Activated CD8-positive, alpha-beta memory T cell treated with anti-CD3 and anti-CD28 coated beads for 4 hours (primary cell): Measurements from ENCODE around the gene FAF2.
"Not testable (repeated sequence)": the region's sequence is repeated elsewhere in the genome, so short reads cannot be mapped to it uniquely, and the experiment has no call there.

Experiments
- DNase-seq, 2 donors: peaks; one replicate each; pipeline ENCODE4 v3.0.0-alpha.2; 2020; ENCODE audit warnings: low read depth in 2 of 2

Gene FAF2

DNA sequence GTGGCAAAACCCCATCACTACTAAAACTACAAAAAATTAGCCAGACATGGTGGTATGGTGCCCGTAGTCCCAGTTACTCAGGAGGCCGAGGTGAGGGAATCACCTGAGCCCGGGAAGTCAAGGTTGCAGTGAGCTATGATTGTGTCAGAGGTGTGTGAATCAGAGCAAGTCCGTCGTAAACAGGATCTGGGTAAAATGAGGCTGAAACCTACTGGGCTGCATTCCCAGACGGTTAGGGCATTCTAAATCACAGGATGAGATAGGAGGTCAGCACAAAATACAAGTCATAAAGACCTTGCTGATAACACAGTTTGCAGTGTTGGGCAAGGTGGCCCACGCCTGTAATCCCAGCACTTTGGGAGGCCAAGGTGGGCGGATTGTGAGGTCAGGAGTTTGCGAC is 29.9 kb upstream of the FAF2 start:
- no peak for DNase-seq

DNA sequence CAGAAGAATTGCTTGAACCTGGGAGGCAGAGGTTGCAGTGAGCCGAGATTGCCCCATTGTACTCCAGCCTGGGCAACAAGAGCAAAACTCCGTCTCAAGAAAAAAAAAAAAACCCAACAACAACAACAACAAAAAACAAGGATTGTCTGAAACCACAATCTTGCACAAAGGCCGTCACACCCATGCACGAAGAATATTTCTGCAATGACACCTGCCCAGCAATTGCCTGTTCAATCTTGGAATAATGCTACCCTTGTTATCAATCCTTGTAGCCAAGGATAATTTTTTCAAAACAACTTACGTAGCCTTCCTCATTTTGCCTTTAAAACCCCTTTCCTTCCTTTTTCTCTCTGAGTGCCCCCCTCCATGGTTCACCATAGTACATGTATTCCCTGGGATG is 28.1 kb upstream of the FAF2 start:
- DNase-seq, result no peak

DNA sequence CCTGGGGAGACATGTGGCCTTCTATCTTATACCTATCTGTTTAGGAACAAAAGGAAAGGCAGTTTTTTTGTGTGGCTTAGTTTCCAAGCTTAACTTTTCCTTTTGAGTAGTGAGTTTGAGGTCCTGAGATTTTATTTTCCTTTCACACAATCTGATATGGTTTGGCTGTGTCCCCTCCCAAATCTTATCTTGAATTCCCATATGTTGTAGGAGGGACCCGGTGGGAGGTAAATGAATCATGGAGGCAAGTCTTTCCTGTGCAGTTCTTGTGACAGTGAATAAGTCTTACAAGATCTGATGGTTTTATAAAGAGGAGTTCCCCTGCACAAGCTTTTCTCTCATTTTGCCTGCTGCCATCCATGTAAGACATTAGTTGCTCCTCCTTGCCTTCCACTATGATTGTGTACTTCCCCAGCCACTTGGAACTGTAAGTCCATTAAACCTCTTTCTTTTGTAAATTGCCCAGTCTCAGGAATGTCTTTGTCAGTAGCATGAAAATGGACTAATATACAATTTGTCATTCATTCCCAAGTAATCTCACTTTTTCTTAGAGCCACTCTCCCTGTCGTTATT is 27.1 kb upstream of the FAF2 start:
- DNase-seq, result no peak

DNA sequence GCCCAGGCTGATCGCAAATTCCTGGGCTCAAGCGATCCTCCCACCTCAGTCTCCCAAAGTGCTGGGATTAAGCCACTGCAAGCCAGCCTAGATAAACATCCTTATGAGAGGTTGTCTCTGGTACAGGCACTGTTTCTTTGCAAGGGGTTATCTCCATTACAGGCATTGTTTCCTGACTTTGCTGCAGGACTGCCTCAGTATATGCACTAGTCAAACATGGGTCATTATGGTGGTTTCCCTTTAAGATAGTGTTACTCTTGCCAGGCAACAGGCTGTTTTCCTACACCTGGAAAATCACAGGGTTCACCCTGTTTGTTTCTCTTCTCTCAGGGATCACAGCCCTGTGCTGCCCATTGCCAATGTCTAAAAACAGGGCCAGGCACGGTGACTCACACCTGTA is 24.0 kb upstream of the FAF2 start:
- DNase-seq, result no peak

DNA sequence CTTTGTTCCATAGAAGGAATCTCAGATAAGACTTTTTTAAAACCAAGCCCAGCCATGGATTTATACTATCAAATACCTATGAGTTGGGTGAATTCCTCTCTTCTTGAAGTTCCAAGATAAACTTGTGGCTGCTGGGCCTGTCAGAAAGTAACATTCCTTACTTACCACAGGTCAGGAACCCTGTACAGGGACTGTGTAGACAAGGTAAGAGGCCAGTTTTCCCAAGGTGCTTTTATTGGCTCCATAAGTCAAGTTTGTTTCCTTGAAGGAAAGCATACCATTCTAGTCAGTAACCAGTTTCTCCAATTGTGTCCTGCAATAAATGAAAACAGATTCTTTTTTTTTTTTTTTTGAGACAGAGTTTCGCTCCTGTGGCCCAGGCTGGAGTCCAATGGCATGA is 23.0 kb upstream of the FAF2 start:
- no peak for DNase-seq

DNA sequence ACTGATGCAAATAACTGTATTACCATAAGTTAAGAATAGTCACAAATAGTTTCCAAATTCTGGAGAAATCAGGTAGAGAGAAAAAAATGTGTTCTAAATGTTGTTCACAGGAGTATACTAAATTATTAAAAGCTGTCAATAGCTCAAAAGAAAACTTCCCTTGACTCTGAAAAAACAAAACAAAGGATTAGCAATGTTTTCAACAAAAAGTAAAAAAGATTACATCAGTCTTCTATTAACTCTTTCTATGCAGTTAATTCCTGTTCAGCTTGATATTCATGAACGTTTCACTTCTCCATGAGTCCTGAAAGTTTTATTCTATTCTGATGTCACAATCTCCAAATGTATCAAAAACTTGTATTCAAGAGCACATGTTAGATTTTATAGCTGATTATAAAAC is 22.4 kb upstream of the FAF2 start:
- no peak for DNase-seq

DNA sequence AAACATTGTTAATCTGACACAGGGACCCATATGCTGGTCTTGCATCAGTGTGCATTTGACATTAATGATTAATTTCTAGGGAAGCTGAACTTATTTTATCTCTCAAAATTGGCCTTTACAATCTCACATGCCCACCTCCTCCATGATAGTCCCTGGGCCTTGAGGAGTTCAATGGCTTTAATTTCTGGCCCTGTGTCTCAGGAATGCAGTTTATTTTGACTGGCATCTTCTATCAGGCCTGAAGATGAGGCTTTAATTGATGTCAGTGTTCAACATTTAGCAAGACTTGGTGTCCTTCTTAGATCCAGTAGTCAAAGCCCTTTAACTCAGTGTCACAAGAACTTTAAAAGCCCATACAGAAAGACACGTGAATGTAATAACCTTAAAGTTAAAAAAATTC is 21.3 kb upstream of the FAF2 start:
- DNase-seq, result no peak

DNA sequence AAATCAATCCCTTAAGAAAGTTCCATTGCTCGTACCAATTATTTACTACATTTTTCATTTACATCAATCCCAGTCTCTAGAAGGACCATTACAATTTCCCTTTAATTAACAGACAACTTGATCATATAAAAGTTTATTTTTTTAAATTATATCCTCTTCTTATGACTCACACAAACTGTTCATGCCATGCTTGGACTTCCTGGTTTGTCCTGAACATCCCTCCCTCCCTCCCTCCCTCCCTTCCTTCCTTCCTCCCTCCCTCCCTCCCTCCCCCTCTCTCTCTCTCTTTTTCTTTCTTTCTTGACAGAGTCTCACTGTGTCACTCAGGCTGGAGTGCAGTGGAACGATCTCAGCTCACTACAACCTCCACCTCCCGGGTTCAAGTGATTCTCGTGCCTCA is 20.2 kb upstream of the FAF2 start:
- DNase-seq, result no peak

DNA sequence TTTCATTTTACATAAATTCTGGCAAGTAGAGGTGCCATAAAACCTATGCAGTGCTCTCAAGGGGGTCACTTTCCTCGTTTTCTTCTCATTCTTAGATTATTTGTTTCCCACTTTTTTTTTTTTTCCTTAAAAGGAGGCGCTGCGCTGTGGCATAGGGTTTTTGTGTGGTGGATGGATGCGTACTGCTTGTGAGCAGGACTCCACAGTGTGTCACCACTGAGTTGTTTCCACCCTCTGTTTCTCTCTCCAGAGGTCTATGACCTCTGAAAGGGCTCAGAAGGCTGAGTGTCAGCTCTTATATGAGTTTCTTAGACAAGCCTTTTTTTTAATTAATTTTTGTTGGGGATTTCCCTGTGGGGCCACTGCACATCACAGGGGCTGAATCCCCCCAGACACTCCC is 18.2 kb upstream of the FAF2 start:
- DNase-seq, result no peak

DNA sequence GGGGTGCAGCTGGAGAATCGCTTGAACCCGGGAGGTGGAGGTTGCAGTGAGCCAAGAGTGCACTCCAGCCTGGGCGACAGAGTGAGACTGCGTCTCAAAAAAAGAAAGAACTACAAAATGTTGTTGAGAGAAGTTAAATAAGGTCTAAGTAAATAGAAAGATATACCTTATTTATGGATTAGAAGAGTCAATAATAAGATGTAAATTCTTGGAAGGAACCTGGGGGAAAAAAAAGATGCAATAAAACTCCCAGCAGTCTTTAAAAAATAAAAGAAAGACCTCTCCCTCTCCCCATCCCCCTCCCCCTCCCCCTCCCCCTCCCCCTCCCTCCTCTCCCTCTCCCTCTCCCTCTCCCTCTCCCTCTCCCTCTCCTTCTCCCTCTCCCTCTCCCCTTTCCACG is 15.5 kb upstream of the FAF2 start:
- DNase-seq, result no peak

DNA sequence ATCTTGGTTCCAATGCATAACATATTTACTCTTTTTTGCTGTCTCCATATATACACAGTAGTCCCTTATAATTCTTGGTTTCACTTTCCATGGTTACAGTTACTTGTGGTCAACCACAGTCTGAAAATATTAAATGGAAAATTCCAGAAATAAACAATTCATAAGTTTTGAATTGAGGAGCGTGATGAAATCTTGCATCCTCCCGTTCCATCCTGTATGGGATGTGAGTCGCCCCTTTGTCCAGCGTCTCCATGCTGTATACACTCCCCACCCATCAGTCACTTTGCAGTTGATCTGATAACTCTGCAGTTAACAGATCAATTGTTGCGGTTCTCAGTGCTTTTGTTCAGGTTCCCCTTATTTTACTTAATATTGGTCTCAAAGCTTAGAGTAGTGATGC is 11.5 kb upstream of the FAF2 start:
- no peak for DNase-seq

DNA sequence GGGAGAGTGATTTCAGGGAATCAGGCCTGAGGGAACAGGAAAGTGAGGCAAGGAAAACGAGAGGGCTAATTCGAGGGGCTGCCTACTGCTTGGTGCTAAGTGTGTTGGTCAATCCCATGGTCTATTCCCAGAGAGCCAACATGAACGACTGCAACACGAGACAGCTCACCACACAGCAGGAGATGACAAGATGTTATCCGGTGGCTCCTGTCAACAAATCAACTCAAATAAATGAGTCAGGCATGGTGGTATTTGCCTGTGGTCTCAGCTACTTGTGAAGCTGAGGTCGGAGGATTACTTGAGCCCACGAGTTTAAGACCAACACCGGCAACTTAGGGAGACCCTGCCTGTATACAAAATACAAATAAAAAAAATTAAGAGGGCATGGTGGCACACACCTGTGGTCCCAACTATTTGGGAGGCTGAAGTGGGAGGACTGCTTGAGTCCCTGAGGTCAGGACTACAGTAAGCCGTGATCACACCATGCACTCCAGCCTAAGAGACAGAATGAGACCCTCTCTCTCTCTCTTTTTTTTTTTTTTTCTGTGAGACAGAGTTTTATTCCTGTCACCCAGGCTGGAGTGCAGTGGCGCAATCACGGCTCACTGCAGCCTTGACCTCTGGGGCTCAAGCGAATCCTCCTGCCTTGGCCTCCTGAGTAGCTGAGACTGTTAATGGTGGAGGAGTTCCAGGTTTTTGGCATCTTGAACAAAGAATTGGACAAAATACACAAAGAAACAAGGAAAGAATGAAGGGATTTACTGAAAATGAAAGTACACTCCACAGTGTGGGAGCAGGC is 9.0 kb upstream of the FAF2 start:
- no peak for DNase-seq

DNA sequence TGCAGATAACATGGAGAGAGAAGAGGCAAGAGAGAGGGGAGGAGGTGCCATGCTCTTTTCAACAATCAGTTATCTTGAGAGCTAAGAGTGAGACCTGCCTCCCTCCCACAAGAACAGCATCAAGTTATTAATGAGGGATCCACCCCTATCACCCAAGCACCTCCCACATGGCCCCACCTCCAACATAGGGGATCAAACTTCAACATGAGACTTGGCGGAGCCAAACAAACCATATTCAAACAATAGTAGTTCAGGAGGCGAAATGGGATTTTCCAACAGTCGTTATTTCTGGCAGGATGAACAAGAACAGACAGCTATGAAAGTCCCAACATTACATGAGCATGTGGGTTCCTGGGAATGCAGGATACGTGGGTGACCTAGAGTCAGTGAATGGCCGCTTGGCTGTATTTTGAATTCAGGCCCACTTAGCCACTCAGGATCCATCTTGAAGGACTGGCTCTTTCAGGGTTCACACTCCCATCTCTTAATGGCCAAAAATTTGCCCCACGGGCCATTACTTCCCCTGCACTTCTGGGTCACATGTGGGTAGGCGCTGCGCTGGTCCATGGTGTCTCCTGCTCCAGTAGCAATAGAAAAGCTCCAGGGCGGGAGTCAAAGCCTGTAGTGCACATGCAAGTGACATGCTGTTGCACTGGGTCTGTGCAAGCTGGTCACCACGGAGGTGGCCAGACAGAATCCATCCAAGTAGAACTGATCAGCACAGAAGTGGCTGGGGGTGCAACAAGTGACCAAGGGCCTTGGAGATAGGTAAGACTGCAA is 7.1 kb upstream of the FAF2 start:
- DNase-seq, result no peak

DNA sequence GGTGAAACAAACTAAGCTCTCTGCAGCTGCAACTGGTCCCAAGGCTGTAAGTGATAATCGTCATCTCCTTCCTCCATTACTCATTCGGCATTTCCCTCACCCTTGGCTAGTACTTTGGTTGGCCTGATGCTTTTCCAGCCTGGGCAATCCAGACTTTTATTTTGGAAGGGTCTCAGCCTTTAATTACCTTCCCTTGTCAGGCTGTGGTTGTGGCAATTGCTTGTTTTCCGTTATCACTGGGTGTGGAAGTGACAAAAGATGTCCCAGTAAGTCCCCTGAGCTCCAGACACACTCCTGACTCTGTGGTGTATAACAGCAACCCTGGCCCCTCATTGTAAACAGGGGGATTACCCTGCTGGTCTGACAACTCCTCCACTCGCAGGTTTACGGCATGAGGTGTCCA is 6.3 kb upstream of the FAF2 start:
- no peak for DNase-seq

DNA sequence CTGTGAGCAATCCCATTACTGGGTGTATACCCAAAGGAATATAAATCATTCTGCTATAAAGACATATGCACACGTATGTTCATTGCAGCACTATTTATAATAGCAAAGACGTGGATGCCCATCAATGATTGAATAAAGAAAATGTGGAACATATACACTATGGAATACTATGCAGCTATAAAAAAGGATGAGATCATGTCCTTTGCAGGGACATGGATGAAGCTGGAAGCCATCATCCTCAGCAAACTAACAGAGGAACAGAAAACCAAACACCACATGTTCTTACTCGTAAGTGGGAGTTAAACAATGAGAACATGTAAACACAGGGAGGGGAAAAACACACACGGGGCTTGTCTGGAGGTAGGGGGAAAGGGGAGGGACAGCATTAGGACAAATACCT is 5.3 kb upstream of the FAF2 start:
- not testable (repeated sequence) for DNase-seq

DNA sequence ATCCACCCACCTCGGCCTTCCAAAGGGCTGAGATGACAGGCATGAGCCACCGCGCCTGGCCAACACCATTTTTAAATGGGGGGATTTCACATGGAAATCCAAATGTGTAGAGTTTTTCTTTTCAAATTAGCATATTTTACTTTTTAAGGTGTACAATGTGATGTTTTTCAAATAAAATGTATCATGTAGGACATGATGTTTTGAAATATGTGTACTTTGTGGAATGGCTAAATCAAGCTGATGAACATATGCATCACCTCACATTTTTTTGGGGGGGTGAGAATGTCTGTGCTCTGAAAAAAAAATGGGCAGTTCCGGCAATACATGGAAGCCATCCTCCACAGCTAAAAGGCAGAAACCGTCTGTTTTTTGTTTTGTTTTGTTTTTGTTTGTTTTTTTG is 3.4 kb upstream of the FAF2 start:
- no peak for DNase-seq

DNA sequence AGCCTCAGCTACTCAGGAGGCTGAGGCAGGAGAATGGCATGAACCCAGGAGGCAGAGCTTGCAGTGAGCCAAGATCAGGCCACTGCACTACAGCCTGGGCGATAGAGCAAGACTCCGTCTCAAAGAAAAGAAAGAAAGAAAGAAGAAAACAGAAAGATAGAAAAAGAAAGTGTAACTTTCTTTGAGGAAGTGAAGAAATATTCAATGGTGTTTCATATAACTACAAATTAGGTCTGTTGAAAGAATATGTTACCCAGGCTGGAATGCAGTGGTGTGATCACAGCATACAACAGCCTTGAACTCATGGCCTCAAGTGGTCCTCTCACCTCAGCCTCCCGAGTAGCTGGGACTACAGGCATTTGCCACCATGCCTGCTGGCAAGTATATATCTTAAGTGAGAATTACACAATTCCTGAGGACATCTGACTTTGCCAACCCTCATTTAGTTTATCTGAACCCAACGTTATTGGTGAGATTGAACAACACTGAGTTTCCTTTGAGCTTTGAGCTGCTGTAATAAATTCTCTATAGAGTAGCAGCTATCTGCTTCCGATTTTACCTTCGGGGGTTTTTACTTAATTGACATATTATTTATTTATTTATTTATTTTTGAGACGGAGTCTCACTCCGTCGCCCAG is 2.0 kb upstream of the FAF2 start:
- no peak for DNase-seq

DNA sequence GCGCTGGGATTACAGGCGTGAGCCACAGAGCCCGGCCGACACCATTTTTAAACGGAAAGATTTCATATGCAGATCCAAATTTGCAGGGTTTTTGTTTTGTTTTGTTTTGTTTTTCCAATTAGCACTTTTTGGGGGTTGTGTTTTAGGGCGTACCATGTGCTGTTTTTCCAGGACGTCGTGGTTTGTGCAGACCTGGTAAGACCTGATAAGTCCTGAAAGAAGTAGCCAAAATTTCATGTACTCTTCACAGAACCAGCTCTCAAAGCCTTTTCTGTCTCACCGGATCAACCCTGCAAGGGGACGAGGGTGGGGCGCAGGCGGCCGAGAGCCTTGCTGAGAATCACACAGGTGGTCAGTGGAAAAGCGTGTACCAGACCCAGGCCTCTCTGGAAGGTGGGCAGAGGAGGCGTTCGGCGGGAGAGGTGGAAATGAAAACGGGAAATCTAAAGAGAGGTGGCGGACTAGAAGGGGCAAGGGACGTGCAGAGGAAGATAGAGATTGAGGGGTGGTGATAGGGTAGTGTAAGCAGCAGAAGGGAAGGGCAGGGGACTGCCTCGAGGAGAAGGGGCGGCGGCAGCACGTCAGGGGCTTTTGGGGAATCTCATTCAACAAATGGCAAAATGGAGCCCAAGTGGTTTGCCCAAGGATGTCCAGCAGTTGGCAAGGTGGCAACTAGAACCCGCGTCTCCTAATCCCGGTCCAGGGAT is 1.1 kb upstream of the FAF2 start:
- no peak for DNase-seq

DNA sequence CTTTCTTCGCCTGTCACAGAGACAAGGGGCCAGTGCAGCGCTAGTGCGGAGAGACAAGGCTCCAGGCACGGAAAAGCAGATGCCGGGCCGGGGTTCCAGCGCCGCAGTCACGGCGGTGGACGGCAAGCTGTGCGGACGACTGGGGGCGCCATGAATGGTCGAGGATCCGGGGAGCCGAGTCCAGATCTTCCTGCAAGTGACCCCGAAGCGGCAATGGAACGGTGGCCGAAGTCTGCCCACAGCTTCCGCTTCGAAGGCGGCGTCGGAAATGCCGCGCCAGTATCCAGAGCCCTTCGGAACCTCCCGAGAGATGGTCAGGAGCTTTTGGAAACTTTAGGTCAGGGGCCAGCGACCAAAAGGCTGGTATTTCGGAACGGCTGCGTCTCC is 601 bp upstream of the FAF2 start:
- no peak for DNase-seq

DNA sequence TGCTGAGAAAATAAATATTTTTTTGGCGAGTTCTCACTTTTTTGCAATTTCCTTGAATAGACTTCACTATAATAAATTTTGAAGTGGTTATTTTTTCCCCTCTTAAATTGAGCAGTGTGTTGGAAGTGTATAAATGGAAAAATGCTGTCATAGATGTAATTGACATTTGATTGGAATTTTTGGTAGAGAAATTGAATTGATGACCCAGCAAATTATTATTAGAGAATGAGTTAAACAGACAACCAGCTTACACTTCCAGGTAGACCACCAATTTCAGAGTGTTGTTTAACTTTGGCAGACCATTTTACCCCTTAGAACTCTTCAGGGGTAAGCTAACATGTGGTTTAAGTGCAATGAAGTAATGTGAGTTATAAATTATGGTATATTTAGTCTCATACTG is 1.9 kb downstream of the FAF2 start:
- no peak for DNase-seq

DNA sequence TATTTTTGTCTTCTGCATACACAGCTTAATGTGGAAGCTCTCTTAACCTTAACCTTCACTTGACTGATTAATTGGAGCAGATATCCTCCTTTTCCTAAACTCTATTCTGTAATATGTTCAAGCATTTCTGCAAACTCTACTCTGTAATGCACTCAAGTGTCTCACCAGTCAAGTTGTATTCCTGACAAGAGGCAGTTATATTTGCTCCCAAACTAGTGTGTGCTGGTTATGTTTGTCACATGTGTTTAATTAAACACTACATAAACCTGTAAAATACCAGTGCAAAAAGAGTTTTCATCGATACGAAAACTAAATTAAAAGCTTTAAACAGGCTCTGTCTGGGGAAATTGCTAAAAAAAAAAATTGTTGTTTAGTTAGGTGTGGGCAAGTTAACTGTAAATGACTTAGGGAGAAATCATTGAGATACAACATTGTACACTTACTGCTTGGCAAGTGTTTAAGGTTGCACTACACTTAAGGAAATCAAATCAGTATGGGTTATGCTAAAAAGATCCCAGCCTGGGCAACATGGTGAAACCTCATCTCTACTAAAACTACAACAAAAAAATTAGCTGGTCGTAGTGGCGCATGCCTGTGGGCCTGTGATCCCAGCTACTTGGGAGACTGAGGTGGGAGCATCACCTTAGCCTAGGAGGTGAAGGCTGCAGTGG is 6.7 kb downstream of the FAF2 start:
- DNase-seq, result no peak
